Colon (tissue), 2 donors: ENCODE data around the gene KRTAP12-2.

ENCODE experiments used
- FAIRE-seq: peaks from 2 replicates; lab custom pipeline; 2012; peaks lifted over from hg19 to GRCh38; lab: Jason Lieb, UNC
- donor health status: control.
- donor health status: control.

The KRTAP12-2 gene, protein sequence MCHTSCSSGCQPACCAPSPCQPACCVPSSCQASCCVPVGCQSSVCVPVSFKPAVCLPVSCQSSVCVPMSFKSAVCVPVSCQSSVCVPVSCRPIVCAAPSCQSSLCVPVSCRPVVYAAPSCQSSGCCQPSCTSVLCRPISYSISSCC

DNA sequence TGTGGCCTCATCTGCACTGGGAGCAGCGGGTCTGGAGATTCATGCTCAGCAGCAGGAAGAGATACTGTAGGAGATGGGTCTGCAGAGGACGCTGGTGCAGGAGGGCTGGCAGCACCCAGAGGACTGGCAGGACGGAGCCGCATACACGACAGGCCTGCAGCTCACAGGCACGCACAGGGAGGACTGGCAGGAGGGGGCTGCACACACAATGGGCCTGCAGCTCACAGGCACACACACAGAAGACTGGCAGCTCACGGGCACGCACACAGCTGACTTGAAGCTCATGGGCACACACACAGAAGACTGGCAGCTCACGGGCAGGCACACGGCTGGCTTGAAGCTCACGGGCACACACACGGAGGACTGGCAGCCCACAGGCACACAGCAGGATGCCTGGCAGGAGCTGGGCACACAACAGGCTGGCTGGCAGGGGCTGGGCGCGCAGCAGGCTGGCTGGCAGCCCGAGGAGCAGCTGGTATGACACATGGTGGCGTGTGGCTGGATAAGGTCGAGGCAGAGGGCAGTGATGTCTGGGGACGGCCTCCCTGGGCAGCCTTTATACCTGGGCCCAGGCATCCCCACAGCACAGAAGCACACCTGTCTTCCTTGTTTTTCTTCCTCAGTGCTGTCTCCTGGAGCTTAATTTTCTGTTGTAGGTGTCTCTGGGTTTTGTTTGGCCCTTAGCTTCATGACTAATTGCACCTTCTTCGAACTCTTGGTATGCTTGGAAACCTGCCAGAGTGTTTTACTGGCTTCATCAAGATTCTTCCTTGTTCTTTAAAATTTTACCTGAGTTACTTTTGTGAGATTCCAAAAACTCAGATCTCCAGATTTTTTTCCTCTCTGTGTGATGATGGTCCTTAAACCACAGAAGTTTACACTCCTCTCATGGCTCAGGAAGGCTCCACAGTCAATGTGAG is at the start of gene KRTAP12-2:
Gene KRTAP12-2, minus strand, starts transcription at position 527 of the 920 bp plus-strand sequence. Its CDS starts 41 bp downstream, at position 486.
- FAIRE-seq, result no peak

DNA sequence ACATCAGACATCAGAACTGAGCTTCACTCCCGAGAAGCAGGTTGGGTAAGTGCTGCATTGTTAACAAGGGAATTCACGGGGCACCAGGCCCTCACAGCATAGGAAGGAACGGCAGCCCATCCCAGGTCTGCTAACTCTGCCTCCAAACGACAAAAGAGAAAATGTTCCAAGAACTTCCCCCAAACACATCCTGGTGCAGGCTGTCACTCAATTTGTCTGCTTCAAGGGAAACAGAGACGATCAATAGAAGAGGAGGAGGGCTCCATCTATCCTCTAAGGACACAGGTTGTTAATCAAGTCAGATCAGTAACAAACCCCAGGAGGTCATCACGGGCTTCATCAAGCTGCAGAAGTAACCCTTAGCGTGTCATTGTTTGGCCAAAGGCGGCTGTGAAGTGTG is 48.2 kb upstream of the KRTAP12-2 start:
- no peak for FAIRE-seq

DNA sequence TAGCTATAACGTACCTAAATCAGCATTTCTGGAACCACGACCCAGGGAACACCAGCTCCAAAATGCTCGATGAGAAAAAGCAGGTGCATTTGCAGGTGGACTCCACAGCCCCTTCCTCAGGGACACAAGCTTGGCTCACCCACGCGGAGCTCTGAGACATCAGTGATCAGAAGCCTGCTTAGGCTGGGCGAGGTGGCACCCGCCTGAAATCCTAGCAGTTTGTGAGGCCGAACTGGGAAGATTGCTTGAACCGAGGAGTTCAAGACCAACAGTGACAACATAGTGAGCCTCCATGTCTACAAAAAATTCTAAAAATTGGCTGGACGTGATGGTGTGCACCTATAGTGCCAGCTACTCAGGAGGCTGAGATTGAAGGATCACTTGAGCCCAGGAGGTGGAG is 47.1 kb upstream of the KRTAP12-2 start:
- no peak for FAIRE-seq

DNA sequence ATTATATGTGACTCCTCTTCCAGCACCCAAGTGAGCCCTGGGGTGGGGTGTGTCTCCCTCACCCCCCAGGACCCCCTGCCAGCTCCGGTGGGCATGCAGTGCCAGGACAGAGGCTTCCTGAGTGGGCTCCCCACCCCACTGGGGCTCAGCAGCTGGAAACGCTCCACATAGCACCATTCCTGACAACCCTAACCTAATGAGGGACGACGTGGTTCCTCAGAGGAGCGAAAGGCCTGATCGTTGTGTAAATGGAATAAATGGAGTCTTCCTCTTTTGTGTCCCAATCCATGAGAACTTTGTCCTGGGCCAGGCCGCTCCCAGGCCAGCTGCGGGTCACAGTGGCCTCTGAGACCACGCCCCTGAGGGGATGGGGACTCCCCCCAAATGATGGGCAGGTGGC is 46.4 kb upstream of the KRTAP12-2 start:
- FAIRE-seq, result no peak

DNA sequence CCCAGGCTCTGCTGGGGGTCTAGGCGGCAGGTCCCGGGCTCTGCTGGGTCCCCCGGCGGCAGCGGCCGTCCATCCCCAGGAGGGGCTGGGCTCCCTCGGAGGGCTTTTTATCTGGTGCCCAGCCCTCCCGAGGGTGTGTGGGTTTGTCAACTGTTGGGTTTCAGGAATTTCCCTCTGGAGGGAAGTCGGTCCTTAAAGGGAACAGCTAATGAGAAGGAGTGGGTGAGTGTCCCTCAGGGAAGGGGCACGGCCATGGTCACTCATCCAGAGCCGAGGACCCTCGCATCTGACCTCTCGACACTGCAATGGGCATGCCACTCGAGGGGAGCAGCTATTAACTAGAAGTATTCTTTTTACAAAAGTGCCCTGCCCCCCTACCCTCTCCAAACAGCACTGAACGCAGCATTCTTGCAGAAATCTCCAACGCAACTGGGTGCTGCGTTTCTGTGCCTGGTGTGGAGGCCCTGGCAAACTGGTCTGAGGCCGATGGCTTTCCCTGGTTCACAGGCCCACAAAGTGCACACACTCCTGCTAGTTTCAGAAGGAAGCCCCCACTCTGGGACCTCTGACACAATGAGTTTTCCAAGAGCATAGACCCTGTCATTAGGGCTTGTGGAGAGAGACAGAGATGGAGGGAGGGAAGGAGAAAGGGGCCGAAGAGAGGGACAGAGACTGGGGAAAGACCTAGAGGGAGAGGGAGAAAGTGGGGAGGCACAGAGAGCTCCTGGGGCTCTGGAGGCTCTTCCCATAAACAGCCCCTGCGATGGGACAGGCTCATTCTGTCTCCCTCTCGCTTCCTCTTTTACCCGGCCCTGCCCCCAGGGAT is 45.7 kb upstream of the KRTAP12-2 start:
- no peak for FAIRE-seq

DNA sequence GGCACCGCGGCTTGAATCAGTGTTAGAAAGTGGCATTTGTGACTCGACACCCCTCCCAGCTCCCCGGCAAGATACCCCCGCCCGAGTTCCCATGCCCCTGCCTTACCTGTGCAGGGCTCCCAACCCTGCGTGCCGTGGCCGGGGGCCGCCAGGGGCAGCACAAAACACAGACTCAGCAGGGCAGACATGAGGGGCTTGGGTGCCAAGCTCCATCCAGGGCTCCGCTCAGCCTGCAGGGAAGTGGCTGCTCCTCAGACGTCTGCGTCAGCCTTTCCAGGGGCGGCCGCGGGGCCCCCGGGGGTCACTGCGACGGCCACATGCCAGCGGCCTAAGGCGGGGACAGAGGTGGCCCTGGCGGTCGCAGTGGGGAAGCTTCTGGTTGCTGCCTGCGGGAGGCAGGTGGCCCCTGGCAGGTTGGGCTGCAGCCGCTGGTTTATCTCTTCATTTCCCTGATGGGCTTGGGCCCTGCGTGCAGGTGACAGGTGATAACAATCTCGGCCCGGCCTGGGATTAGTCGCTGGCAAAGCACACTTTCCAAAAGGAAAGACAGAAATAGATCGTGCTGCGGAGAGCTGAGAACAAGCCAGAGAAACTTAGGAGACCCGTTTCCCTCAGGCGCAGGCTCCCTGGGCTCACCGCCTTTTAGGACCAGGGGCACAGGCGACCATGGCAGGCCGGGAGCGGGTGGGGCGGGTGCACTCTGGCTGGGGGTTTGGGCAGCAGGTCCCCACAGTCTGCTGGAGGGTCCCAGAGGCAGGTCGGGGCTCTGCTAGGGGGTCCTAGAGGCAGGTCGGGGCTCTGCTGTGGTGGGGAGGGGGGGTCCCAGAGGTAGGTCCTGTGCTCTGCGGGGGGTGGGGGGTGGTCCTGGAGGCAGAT is 44.8 kb upstream of the KRTAP12-2 start, which contains the start of gene TSPEAR:
Gene TSPEAR, minus strand, starts transcription at position 246 of the 876 bp plus-strand sequence. Its CDS starts 58 bp downstream, at position 188.
- no peak for FAIRE-seq

DNA sequence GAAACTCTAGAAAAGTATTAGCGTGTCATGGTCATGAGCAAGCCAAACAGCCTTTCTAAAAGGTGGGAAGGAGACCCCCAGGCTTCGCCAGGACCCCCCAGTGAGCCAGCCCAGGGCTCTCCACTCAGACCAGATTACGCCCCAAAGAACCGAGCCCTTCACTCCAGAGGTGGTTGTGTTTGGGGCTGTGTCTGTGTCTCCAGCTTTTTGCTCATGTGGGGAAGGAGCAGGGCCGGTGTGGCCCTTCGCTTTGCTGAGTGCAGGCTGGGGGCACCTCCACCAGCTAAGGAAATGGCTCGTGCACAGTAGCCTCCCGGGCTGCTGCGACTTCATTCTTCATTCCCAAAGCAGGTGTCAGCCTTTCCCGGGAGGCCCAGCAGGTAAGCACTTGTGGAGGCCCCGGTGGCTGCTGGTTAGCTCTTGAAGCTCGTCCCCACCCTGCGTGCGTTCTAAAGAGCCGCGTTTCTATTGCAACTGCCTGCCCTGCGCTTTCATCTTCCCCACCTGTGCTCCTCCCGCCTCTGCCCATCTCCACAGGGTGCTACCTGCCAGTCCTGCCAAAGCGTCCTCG is 44.1 kb upstream of the KRTAP12-2 start:
- FAIRE-seq, result no peak

DNA sequence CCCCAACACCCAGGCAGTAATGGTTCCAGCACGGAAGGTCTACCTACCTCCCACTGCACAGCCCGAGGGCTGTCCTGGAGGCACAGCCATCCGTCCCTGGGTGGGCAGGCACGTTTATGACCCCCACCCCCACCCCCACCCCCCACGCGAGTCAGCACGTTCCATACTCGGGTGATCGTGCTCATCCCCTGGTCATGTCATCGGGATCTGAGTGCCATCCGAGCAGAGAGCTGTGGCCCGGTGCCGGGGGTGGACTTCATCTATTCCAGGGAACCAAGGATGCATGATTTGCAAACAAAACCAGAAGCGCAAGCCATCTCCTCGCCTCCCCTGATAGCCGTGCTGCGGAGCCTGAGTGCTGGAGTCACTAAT is 43.6 kb upstream of the KRTAP12-2 start:
- no peak for FAIRE-seq

DNA sequence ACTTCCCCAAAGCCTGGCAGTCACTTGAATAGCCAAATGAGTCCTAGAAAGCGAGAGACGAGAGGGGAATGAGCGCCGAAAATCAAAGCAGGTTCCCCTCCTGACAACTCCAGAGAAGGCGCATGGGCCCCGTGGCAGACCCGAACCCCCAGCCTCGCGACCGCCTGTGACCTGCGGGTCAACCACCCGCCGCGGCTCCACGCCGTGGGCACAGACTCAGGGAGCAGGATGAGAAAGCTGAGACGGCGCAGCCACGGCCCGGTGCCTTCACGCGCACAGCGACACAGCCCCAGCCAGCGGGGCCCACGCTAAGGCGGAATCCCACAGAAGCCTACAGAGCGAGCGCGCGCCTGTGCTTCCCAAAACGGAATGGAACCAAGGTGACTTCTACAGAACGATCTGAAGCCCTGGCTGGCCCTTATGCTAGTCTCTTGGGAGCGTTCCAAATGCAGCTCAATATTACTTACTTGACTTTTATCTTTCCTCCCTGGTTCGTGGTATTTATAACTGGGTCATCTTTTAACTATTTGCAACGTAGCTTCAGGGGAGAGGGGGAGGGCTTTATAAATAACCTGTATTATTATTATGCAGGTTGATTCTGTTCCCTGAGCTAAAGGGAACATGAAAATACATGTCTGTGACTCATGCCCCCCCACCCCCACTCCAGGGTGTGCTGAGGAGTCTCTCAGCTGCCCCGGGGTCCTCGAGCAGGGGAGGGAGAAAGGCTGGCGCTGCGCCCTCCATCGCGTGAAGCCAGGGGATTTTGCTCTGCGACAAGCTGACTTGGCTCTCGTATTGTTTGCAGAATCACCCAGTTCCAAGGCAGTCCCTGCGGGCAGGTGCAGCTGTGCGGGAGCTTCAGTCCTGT is 42.9 kb upstream of the KRTAP12-2 start:
- no peak for FAIRE-seq

DNA sequence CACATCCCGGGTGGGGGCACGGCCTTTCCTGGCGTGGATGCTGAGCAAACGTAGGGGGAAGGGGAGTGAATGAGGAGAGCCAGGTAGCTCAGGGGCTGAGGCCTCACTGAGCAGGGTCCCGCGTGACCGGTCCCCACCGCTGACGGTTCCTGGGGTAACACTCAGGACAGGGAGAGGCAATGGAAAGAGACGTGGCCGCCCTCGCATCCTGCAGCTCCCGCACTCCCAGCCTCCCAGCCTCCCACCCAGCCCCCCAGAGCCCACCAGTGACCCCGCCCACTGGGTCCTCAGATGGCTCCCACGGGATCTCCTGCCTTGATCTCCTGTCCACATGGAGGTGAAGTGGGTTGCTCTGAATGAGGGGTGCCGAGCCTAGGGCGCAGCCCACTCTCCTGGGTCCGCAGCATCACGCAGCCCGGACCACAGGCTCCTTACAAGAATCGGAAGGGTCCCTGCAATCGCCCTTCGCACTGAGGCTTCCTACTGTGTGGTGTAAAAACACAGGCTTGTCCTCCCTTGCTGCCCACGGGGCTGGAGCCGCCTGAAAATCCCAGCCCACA is 42.2 kb upstream of the KRTAP12-2 start:
- no peak for FAIRE-seq

DNA sequence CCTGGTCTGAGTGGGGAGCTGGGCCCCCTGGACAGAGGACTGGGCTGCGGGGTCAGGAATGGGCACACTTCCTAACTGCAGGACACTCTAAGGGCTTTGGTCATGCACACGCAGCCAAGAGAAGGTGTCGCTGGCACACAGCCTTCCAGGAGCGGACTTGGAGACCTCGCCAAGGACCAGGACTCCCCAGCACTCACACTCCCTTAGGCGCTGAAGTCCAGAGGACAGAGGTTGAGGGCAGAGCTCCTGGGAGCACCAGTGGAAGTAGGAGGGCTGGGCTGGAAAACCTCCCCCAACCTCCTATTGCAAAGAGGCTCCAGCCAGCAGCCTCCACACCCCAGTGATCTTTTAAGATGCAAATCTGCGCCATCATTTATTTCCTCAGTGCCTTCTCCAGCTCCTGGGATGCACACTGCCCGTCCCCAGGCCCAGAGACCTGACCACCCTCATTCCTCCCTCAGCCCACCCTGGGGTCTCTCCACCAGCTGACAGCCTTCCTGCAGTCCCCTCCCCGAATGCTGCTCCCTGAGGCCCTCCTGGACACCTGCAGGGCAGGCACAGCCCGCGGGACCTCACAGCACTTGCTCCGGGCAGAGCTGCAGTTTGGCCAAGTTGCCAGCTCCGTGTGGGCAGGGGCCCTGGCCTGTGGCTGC is 41.6 kb upstream of the KRTAP12-2 start:
- FAIRE-seq, result no peak

DNA sequence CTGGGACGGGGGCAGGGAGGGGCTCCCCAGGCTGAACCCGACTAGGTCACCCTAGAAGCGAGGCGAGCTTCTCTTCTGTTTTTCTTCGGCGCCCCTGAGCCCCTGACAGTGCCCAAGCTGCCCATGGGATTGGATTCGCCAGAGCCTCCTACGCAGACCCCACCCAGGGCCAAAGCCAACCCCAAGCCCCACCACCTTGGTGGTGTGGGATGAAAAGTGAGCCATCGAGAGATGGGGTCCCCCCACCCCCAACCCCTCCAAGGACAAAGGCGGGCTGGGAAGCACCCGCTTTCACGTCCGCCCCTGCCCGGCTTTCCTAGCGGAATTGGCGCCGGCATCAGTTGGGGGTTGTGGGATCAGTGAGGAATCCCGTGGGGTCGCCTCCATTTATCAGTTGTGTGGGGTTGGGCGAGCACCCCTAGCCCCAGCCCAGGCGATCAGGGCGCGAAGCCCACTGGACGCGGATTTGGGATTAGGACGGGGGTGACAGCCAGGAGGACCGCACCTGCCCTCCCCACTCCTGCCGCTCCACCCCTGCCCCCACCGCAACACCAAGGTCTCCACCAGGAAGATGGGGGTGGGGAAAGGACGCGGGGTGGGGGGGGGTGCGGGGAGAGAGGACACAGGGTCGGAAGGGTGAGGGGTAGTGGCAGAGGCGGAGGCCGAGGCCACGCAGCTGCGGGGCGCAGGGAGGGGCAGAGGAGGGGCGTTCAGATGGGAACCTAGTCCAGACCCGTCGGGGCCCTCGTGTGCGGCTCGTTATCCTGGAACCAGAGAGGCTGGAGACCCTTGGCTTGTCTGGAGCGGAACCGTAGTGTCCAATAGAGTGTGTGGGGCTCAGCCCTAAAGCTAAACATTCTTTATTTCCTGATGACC is 40.2 kb upstream of the KRTAP12-2 start:
- FAIRE-seq, result no peak

DNA sequence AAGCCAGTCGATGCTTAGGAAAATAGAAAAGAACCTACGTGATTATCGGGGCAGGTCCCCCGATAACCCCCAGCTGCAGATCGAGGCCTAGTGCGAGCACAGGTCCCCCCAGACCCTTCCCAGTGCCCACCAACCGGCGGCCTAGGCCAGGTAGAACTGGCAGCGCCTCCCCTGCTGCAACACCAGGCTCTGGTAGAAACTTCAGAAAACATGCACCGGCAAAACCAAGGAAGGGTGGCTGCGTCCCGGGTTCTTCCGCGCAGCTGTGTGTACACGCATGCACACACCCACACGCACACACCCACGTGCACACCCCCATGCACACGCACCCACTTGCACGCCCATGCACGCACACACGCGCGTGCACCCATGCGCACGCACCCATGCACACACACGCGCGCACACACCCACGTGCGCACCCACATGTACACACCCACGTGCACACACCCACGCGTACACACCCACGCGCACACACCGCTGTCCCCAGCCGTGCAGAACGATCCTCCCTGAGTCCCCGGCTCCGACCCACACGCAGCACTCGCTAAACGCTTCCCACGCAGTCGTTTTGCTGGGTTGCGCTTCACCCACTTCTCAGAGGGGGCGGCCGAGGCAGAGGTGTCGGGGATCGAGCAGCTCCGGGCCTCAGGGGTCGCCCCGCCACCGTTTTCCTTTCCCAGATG is 39.4 kb upstream of the KRTAP12-2 start:
- FAIRE-seq, result no peak

DNA sequence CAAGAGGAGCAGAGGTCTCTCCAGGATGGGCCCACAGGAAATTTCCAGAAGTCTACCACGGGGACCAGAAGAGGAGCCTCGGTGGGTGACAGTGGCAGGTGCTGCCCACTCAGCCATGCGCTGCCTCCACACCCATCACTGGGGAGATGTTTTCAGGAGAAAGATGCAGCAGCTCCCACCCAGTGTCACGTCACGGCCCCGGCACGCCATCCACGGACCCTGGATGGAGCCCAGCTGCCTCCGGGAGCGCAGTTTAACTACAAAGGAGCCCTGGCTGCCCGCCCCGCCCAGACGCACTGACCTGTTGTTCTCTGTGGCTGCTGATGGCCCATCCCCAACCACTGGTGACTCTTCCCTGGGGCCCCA is 37.9 kb upstream of the KRTAP12-2 start:
- FAIRE-seq, result no peak

DNA sequence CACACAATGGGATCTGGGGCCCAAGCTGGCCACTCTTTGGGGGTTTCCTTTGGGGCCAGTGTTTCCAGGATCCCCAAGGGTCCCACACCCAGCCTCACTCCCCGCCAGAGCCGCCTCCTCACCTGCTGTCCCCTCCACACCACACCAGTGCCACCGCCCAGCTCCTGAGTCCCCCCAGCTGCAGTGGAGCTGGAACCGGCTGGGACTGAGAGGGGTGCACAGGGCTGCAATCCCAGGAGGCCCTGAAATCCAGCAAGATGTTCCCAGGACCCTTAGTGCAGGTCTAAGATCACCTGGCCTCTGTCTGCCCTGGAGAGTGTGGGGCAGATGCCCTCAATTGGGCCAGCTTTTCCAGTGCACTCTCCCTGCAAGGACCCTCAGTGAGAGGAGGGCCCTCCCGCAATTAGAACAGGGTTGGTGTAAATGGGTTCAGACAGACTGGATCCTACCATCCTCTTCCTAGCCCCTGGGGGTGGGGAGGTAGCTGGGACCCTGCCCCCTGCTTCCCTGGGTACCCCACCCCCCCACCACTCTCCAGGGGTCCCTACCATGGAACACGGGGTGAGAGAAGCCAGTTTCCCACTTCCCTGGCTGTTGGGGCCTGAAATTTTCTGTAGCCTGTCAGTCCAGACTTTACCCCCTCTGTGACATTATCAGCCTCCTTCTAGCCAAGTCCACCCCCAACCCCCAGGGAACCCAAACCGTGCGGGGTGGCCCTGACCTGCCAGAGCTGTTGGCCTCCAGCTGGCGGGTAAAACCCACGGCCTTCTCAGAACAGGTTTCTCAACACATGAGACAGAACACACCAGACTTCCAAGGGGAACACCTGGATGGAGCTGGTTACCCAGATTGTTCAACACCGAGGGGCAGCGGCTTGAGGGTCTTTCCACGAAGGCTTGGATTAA is 37.3 kb upstream of the KRTAP12-2 start:
- no peak for FAIRE-seq

DNA sequence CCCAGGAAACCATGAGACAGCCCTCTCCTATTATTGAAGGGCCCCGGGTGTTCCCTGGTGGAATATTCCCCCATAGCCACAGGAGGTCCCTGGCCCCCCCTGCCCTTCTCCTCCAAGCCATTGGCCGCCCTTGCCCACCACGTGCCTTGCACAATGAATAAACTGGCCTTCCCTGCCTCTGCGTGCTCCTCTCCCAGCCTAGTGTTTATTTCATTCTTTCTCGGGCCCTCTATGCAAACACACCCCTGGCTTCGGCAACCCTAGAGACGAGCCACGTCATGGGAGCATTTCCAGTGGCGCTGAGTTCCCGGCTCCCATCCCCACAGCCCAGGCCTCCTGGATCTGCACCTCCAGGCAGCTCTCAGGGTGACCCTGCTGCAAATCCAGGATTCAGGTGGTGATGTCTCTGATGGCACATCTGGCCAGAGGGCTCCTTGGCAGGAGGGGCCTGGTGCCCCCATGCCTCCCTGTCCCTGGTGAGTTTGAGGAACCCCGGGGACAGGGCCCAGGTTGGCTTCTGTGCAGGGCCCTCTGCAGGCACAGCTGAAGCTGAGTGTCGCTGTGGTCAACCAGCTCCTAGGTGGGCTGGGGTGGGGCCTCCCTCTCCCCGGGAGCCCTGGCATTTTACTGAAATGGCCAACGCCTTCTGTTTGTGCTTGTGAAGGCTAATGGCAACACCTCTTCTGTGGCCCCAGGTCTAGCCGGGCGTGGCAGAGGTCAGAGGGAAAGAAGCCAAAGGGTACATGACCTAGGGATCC is 36.4 kb upstream of the KRTAP12-2 start:
- FAIRE-seq, result no peak
